SK-N-SH (cell line): ENCODE results near the gene SYNJ2. TPM values are rescaled to one million over a fixed set of nuclear protein-coding genes. Genes with fewer than 3 reads are reported as not detected.
A peak's percentile ranks its signal among the peaks of the same experiment; 100 is the strongest.

Experiments
- CTCF ChIA-PET: fragments of 300-600, 350-600 bp; formaldehyde crosslinking; extraction: SDS; loops from one replicate; lab custom pipeline; 2021; lab: Yijun Ruan, JAX
- POLR2A ChIA-PET: fragments of 350-600 bp; sonication (Branson Sonifier 250); formaldehyde crosslinking; extraction: SDS; loops from one replicate; lab custom pipeline; 2020; ENCODE audit warnings: antibody characterized with exemption, inconsistent platforms; lab: Yijun Ruan, JAX
- DNase-seq: peaks from one replicate; pipeline ENCODE4 v3.0.0; 2012
- H2AFZ ChIP-seq: fragments of 200-600 bp; sonication (generic); 2 replicates; pipeline ENCODE4 v1.8.1; 2016; ENCODE audit warnings: antibody characterized with exemption, mild to moderate bottlenecking, low read depth
- H3F3A ChIP-seq: fragments of 200-600 bp; sonication (generic); replicated peaks from 2 replicates; pipeline ENCODE3; 2016; ENCODE audit warnings: antibody characterized with exemption, mild to moderate bottlenecking; ENCODE audit not compliant: insufficient read depth
- H3K27ac ChIP-seq, 2 experiments: fragments of 200-500 bp in 1 of 2; fragments of 200-600 bp in 1 of 2; sonication (Bioruptor generic) in 1 of 2; sonication (generic), shearing (Covaris generic) in 1 of 2; 2 replicates each; pipeline versions ENCODE4 v1.5.1 to v1.6.1; 2014 to 2016; ENCODE audit warnings: low read depth in 2 of 2, inconsistent platforms in 1 of 2, low read length in 1 of 2, mild to moderate bottlenecking in 1 of 2, mixed read lengths in 1 of 2
- H3K27me3 ChIP-seq: fragments of 200-600 bp; sonication (generic), shearing (Covaris generic); 2 replicates; pipeline ENCODE4 v1.6.1; 2016; ENCODE audit warnings: mixed run types; ENCODE audit not compliant: insufficient read depth
- H3K36me3 ChIP-seq, 2 experiments: fragments of 200-500 bp in 1 of 2; fragments of 200-600 bp in 1 of 2; sonication (Bioruptor generic) in 1 of 2; sonication (generic) in 1 of 2; replicated peaks in 1 of 2; 2 replicates each; pipeline versions ENCODE3 to v1.5.1; 2014 to 2016; ENCODE audit warnings: low read length in 1 of 2, mild to moderate bottlenecking in 1 of 2; ENCODE audit not compliant: insufficient read depth in 2 of 2, control insufficient read depth in 1 of 2
- H3K4me1 ChIP-seq, 2 experiments: fragments of 200-500 bp in 1 of 2; fragments of 200-600 bp in 1 of 2; sonication (Bioruptor generic) in 1 of 2; sonication (generic), shearing (Covaris generic) in 1 of 2; 2 replicates each; pipeline versions ENCODE4 v1.5.1 to v1.6.1; 2014 to 2016; ENCODE audit warnings: low read depth in 1 of 2, low read length in 1 of 2, mixed run types in 1 of 2; ENCODE audit not compliant: insufficient read depth in 2 of 2, control insufficient read depth in 1 of 2
- H3K4me2 ChIP-seq: fragments of 200-600 bp; sonication (generic), shearing (Covaris generic); 2 replicates; pipeline ENCODE4 v1.6.1; 2017; ENCODE audit warnings: mixed run types
- H3K4me3 ChIP-seq, 2 experiments: fragments of 200-500 bp in 1 of 2; fragments of 200-600 bp in 1 of 2; sonication (Bioruptor generic) in 1 of 2; sonication (generic), shearing (Covaris generic) in 1 of 2; 2 replicates each; pipeline versions ENCODE4 v1.5.1 to v1.8.1; 2014 to 2016; ENCODE audit warnings: low read depth in 2 of 2, inconsistent platforms in 1 of 2, low read length in 1 of 2, mild to moderate bottlenecking in 1 of 2, mixed read lengths in 1 of 2, moderate library complexity in 1 of 2
- H3K79me2 ChIP-seq: fragments of 200-600 bp; sonication (generic); 2 replicates; pipeline ENCODE4 v1.8.1; 2017; ENCODE audit warnings: mild to moderate bottlenecking; ENCODE audit not compliant: insufficient read depth
- H3K9ac ChIP-seq: fragments of 200-600 bp; sonication (generic); 2 replicates; pipeline ENCODE4 v1.6.1; 2017; ENCODE audit warnings: mixed run types
- H3K9me2 ChIP-seq: fragments of 200-600 bp; sonication (generic); 2 replicates; pipeline ENCODE4 v1.6.1; 2017; ENCODE audit warnings: mixed run types
- H3K9me3 ChIP-seq: fragments of 200-600 bp; sonication (generic); 2 replicates; pipeline ENCODE4 v1.6.1; 2017; ENCODE audit warnings: mixed run types, mild to moderate bottlenecking, moderate library complexity
- H4K20me1 ChIP-seq: fragments of 200-600 bp; sonication (generic); 2 replicates; pipeline ENCODE4 v1.6.1; 2017; ENCODE audit warnings: mild to moderate bottlenecking, mixed run types; ENCODE audit not compliant: insufficient read depth
- CHD2 ChIP-seq: fragments of 150-350 bp; IDR thresholded peaks from 2 replicates; pipeline ENCODE4 v1.6.1; 2018; ENCODE audit warnings: low read length; ENCODE audit not compliant: partially characterized antibody
- CTCF ChIP-seq: fragments of 200-600 bp; sonication (generic); IDR thresholded peaks from 2 replicates; pipeline ENCODE4 v1.6.1; 2017; ENCODE audit warnings: antibody characterized with exemption, mild to moderate bottlenecking, moderate library complexity
- ELF1 ChIP-seq: IDR thresholded peaks from 2 replicates; pipeline ENCODE4 v1.4.0; 2012
- FOSL2 ChIP-seq: IDR thresholded peaks from 2 replicates; pipeline ENCODE4 v1.4.0; 2012; ENCODE audit warnings: low read depth, mild to moderate bottlenecking, moderate library complexity, borderline replicate concordance
- IRF3 ChIP-seq: fragments of 150-350 bp; IDR thresholded peaks from 2 replicates; pipeline ENCODE4 v1.6.1; 2016; ENCODE audit warnings: mild to moderate bottlenecking, low read depth, low read length
- JUND ChIP-seq: IDR thresholded peaks from 2 replicates; pipeline ENCODE4 v1.4.0; 2012
- NFIC ChIP-seq: IDR thresholded peaks from 2 replicates; pipeline ENCODE4 v1.4.0; 2012; ENCODE audit warnings: borderline replicate concordance
- NRF1 ChIP-seq: IDR thresholded peaks from 2 replicates; pipeline ENCODE4 v1.6.1; 2012; ENCODE audit warnings: low read depth, mild to moderate bottlenecking, low read length
- RAD21 ChIP-seq: IDR thresholded peaks from 2 replicates; pipeline ENCODE4 v1.6.1; 2012; ENCODE audit warnings: mild to moderate bottlenecking, low read length
- RCOR1 ChIP-seq: fragments of 150-350 bp; IDR thresholded peaks from 2 replicates; pipeline ENCODE4 v1.6.1; 2017; ENCODE audit warnings: antibody characterized with exemption, low read length
- REST ChIP-seq: IDR thresholded peaks from 2 replicates; pipeline ENCODE4 v1.6.1; 2012; ENCODE audit warnings: mild to moderate bottlenecking, low read depth, low read length, moderate library complexity
- RFX5 ChIP-seq: IDR thresholded peaks from 2 replicates; pipeline ENCODE4 v1.6.1; 2012; ENCODE audit warnings: mild to moderate bottlenecking, improper control_type of control experiment, low read length
- USF1 ChIP-seq: IDR thresholded peaks from 2 replicates; pipeline ENCODE4 v1.4.0; 2012; ENCODE audit warnings: low read depth, borderline replicate concordance
- WGBS: methylation state at CpG from one replicate; pipeline ENCODE4 v1.1.6; 2017; ENCODE audit warnings: low lambda C conversion rate; 5-methylcytosine and 5-hydroxymethylcytosine counted together
- polyA plus RNA-seq, 3 experiments: library from polyadenylated mRNA; depleted of rRNA; stranded (reverse); fragments of >200 nt; gene quantifications; 2 replicates each; pipeline ENCODE4 v1.2.3, GENCODE V29; 2012

Gene SYNJ2
- polyA plus RNA-seq, 1 of the 3 experiments (the other 2 are of a cell fraction), result 40.0 TPM

GRCh38 chr6:158047563-158048323, 66.1 kb downstream of the SYNJ2 start:
- no peak for DNase-seq
- Histone ChIP-seq H4K20me1 (no peaks in the 10 kb centered on the region), H3F3A (peaks cover 18% of the 10 kb centered on the region), H3K4me2 (no peak overlapping the region), H3K79me2 (peaks cover 68% of the 10 kb centered on the region), H3K36me3 (peaks cover 9 to 59% of the 10 kb centered on the region in 2 experiments), H3K9ac (no peak overlapping the region), H3K4me3 (no peak overlapping the region), H3K4me1 (peaks cover 4 to 7% of the 10 kb centered on the region in 2 experiments; a peak in 3 of 4 replicates), H3K9me3 (no peaks in the 10 kb centered on the region), H3K27ac (peak overlapping the region in 1 of 2 experiments; percentile 13; a peak in 1 of 4 replicates), H3K27me3 (no peaks in the 10 kb centered on the region), H2AFZ (no peak overlapping the region), H3K9me2 (no peaks in the 10 kb centered on the region)
- POLR2A ChIA-PET, result no interaction called here
- WGBS, result 82% methylated on average over 9 of the region's 9 CpGs
- CTCF ChIA-PET, result interaction anchor here (1.7 to 2.5 kb wide), 2 partner anchors 14 to 25 kb away, joined by 7 to 20 read pairs; no protein-coding TSS in a partner anchor
- TF ChIP-seq NRF1 (no peak), REST (no peak), RCOR1 (no peak), JUND (no peak)

GRCh38 chr6:158048589-158048988, 66.9 kb downstream of the SYNJ2 start:
- no peak overlapping the region for H2AFZ ChIP-seq
- no peak for TF ChIP-seq CTCF
- TF ChIP-seq FOSL2, result no peak
- TF ChIP-seq NFIC, result no peak
- TF ChIP-seq NRF1, result no peak
- no peak for TF ChIP-seq USF1
- TF ChIP-seq CHD2, result no peak
- TF ChIP-seq IRF3, result no peak
- TF ChIP-seq ELF1, result no peak
- no peak for TF ChIP-seq RFX5
- no peak for TF ChIP-seq RAD21
- no peak for DNase-seq
- H3K4me2 ChIP-seq, result no peak overlapping the region
- H3K4me1 ChIP-seq, result no peaks in the 10 kb centered on the region; a peak in 1 of 4 replicates
- CTCF ChIA-PET, result interaction anchor here (1.7 to 2.5 kb wide), 2 partner anchors 14 to 24 kb away, joined by 7 to 20 read pairs; no protein-coding TSS in a partner anchor
- no peak overlapping the region for H3K9ac ChIP-seq
- no peaks in the 10 kb centered on the region for H3K9me2 ChIP-seq
- H3K36me3 ChIP-seq, result peaks cover 9 to 50% of the 10 kb centered on the region in 2 experiments
- H3F3A ChIP-seq, result peaks cover 15% of the 10 kb centered on the region
- no peaks in the 10 kb centered on the region for H4K20me1 ChIP-seq
- 96% methylated on average over 4 of the region's 7 CpGs for WGBS
- H3K9me3 ChIP-seq, result no peaks in the 10 kb centered on the region
- POLR2A ChIA-PET, result no interaction called here
- H3K27ac ChIP-seq, result no peak overlapping the region
- no peaks in the 10 kb centered on the region for H3K27me3 ChIP-seq
- peaks cover 60% of the 10 kb centered on the region for H3K79me2 ChIP-seq
- no peak overlapping the region for H3K4me3 ChIP-seq
